B cell (primary cell): ENCODE measurements around the gene RIC8B.

Source experiments
- CTCF ChIP-seq: fragments of 200-600 bp; IDR thresholded peaks from one replicate; pipeline ENCODE4 v1.8.0; 2022; ENCODE audit warnings: antibody characterized with exemption, mild to moderate bottlenecking
- EZH2 ChIP-seq: IDR thresholded peaks from 2 replicates; pipeline ENCODE4 v1.6.1; 2012; ENCODE audit warnings: borderline replicate concordance, low read depth, mild to moderate bottlenecking, moderate library complexity, low read length; ENCODE audit not compliant: insufficient read depth, poor library complexity, severe bottlenecking

GRCh38 chr12:106885026-106885425, 110.5 kb downstream of the RIC8B start:
- TF ChIP-seq CTCF, result no peak
- TF ChIP-seq EZH2, result no peak
